ENCODE results near the gene IL9R.
"Not testable (repeated sequence)": the region's sequence is repeated elsewhere in the genome, so short reads cannot be mapped to it uniquely, and the experiment has no call there.

IL9R gene

GRCh38 chrX:155983326-155983725 is 14.2 kb upstream of the IL9R start:
- TF ChIP-seq POLR2A (IDR thresholded peaks at IDR 0.05; ENCODE audit: low read length) (no peak), GATA1 (IDR thresholded peaks at IDR 0.05; ENCODE audit: low read depth, low read length) (no peak)
- DNase-seq = no peak

- DNase-seq = no peak
Observed at GRCh38 chrX:155985208-155985607, 12.3 kb upstream of the IL9R start.

GRCh38 chrX:155986995-155987394 is 10.5 kb upstream of the IL9R start:
- DNase-seq = not testable (repeated sequence)

More at GRCh38 chrX:155985208-155985607, 12.3 kb upstream of the IL9R start:
- TF ChIP-seq POLR2A (IDR thresholded peaks at IDR 0.05; ENCODE audit: low read length) (no peak), GATA1 (IDR thresholded peaks at IDR 0.05; ENCODE audit: low read depth, low read length) (no peak)

- no peak for DNase-seq
- no peak for TF ChIP-seq GATA1 (IDR thresholded peaks at IDR 0.05; ENCODE audit: low read depth, low read length)
Observed at GRCh38 chrX:155988859-155989258, 8.6 kb upstream of the IL9R start.

- TF ChIP-seq POLR2A (IDR thresholded peaks at IDR 0.05; ENCODE audit: low read length) (no peak), GATA1 (IDR thresholded peaks at IDR 0.05; ENCODE audit: low read depth, low read length) (no peak)
- DNase-seq = no peak
Observed at GRCh38 chrX:155993421-155993820, 4.1 kb upstream of the IL9R start.

GRCh38 chrX:155995321-155995875 is 2.1 kb upstream of the IL9R start:
- TF ChIP-seq GATA1 (IDR thresholded peaks at IDR 0.05; ENCODE audit: low read depth, low read length) = no peak
- no peak for TF ChIP-seq POLR2A (IDR thresholded peaks at IDR 0.05; ENCODE audit: low read length)
- no peak for DNase-seq

GRCh38 chrX:155998116-155998515 is 620 bp downstream of the IL9R start:
- no peak for TF ChIP-seq GATA1 (IDR thresholded peaks at IDR 0.05; ENCODE audit: low read depth, low read length)
- TF ChIP-seq POLR2A (IDR thresholded peaks at IDR 0.05; ENCODE audit: low read length) = no peak
- DNase-seq = no peak

- no peak for DNase-seq
- TF ChIP-seq POLR2A (IDR thresholded peaks at IDR 0.05; ENCODE audit: low read length) (peak; percentile 24), GATA1 (IDR thresholded peaks at IDR 0.05; ENCODE audit: low read depth, low read length) (no peak)
Observed at GRCh38 chrX:155998761-155999510, 1.4 kb downstream of the IL9R start.

GRCh38 chrX:155999751-156000150 is 2.3 kb downstream of the IL9R start:
- DNase-seq = not testable (repeated sequence)

- DNase-seq = no peak
- TF ChIP-seq POLR2A (IDR thresholded peaks at IDR 0.05; ENCODE audit: low read length) (peak; percentile 65), GATA1 (IDR thresholded peaks at IDR 0.05; ENCODE audit: low read depth, low read length) (no peak)
Observed at GRCh38 chrX:156000361-156000926, 2.9 kb downstream of the IL9R start.

GRCh38 chrX:156001001-156001666 is 3.6 kb downstream of the IL9R start:
- DNase-seq = no peak
- TF ChIP-seq GATA1 (IDR thresholded peaks at IDR 0.05; ENCODE audit: low read depth, low read length) (no peak), POLR2A (IDR thresholded peaks at IDR 0.05; ENCODE audit: low read length) (peak; percentile 68)

GRCh38 chrX:156001667-156002021 is 4.1 kb downstream of the IL9R start:
- TF ChIP-seq GATA1 (IDR thresholded peaks at IDR 0.05; ENCODE audit: low read depth, low read length) (no peak), POLR2A (IDR thresholded peaks at IDR 0.05; ENCODE audit: low read length) (peak; percentile 58)
- DNase-seq = no peak

- TF ChIP-seq GATA1 (IDR thresholded peaks at IDR 0.05; ENCODE audit: low read depth, low read length) (no peak), POLR2A (IDR thresholded peaks at IDR 0.05; ENCODE audit: low read length) (peak; percentile 34)
- no peak for DNase-seq
Observed at GRCh38 chrX:156002507-156002906, 5.0 kb downstream of the IL9R start.

- DNase-seq = no peak
- TF ChIP-seq POLR2A (IDR thresholded peaks at IDR 0.05; ENCODE audit: low read length) = no peak
- no peak for TF ChIP-seq GATA1 (IDR thresholded peaks at IDR 0.05; ENCODE audit: low read depth, low read length)
Observed at GRCh38 chrX:156003486-156004185, 6.1 kb downstream of the IL9R start.
